ENCODE data around the gene MBTPS2.
"Not testable (repeated sequence)": the region's sequence is repeated elsewhere in the genome, so short reads cannot be mapped to it uniquely, and the experiment has no call there.

MBTPS2 gene

GRCh38 chrX:21863241-21863640, 23.8 kb downstream of the MBTPS2 start:
- DNase-seq = no peak

- DNase-seq = no peak
These were observed 26.0 kb downstream of the MBTPS2 start for GRCh38 chrX:21865436-21865835.

GRCh38 chrX:21870494-21870893, 31.1 kb downstream of the MBTPS2 start:
- no peak for DNase-seq

- DNase-seq = no peak
These were observed 33.8 kb downstream of the MBTPS2 start for GRCh38 chrX:21873063-21873775.

- not testable (repeated sequence) for DNase-seq
These were observed 34.8 kb downstream of the MBTPS2 start for GRCh38 chrX:21874182-21874581.

GRCh38 chrX:21875013-21875412, 35.6 kb downstream of the MBTPS2 start:
- no peak for DNase-seq

DNA sequence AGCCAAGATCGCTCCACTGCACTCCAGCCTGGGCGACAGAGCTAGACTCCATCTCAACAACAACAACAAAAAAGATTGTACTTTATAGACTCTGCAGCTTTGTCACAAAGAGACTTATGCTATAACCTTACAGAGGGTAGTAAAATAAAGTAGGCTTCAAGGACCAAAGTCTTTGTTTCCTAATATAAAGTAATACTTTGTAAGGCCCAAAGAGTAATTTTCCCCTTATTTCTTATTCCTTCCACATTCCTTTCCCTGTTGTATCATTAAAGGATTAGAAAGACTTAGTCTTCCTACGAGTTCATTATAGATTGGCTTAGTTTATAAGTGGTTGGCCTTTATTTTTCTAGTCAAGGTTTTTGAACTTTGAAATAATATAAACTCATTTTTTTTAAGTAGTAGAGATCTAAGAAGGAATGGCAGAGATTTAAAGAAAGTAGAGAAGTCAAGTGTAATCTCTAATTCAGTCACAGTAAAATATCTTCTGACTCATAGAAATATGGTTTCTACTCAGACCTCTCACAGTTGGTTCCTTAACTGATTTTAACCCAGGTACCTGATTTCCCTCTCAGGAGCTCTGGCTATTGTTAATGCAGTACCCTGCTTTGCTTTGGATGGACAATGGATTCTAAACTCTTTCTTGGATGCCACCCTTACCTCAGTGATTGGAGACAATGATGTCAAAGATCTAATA, 42.6 kb downstream of the MBTPS2 start:
- DNase-seq = no peak

DNA sequence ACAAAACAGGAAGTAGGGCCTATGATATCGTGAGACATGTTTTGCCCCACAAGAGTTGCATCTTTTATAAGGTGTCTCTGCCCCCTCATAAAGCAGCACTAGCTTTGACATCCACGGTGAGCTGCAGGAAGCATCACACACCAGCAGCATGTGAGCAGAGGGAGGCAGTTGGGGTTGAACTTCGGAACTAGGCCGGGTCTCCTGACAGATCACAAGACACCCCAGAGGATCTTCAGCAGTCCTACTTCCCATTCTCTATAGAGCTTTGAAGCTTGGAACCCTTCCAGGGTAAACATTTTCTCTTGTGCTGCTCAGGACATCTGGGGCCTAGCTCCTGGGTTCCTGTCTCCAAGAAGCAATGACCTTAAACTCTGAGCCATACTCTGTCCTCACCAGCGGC, 43.8 kb downstream of the MBTPS2 start:
- no peak for DNase-seq

DNA sequence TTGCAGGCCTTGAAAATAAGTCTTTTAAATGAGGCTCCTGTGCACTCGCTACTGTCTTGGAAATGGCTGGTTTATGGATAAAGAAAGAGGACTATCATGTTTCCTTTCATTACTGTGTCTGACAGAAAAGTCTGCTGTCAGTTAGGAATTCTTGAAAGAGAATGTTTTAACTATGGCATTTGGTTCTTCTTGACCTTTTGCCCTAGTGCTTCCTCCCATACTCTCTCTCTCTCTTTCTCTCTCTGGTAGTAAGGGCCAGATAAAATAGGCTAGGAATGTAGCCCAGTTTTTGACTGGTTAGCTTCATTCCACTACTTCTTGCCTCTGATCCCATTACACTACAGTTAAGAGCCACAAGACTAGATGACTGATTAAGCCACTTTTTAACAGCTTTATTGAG, 46.2 kb downstream of the MBTPS2 start:
- no peak for DNase-seq

- DNase-seq = no peak
These were observed 65.9 kb downstream of the MBTPS2 start for GRCh38 chrX:21905313-21905712.

GRCh38 chrX:21905953-21906352, 66.5 kb downstream of the MBTPS2 start:
- no peak for DNase-seq

- DNase-seq = no peak
These were observed 67.8 kb downstream of the MBTPS2 start for GRCh38 chrX:21907260-21907659.

DNA sequence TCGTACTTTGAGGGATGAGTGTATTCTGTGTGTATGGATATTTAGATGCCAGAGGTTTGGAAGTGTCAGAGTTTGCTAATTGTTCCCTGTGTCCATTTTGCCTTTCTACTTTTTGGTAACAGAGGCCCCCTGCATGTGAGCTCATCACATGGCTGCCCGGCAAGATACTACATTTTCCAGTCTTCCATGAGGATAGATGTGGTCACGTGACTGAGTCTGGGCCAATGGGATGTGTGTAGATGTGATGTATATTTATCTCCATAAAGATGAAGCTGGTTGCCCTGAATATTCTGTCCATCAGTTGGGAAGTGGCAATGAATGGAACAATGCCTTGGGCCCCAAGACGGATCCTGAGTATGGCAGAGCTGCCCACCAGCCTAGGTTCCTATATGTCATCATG, 72.1 kb downstream of the MBTPS2 start:
- DNase-seq = no peak

DNA sequence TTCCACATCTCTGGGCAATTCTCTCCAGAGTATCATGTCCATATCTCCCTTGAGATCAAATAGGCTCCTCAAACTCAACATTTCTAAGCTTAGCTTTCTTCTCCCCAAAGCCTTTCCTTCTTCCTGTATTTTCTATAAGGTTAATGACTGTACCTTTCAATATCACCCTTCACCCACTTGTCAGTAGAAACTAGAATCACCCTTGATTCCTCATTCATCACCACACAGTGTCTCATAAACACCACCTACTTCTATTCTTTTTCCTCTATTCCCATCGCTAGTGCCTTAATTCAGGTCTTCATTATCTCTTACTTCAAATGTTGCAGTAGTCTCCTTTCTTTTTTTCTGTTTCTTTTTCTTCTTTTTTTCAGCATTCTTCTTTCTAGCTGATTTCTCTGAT, 72.8 kb downstream of the MBTPS2 start:
- DNase-seq = no peak

- no peak for DNase-seq
These were observed 73.6 kb downstream of the MBTPS2 start for GRCh38 chrX:21912989-21913388.

DNA sequence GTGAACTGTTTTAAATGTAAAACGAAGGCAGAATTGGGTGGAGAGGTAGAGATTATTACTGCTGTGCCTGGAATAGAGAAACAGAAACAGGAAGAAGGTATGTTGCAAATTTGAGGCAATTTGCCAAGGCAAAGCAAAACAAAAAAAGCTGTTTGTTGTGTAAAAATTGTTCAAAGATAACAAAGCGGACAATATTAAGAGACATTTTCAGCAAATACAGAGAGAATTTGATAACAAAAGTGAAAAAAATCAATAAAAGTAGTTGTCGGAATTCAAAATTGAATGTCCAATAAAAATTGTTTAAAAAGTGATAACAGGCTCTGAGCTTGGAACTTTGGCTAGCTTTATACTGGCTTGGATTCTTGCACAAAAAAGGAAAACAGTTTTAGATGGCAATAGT, 86.7 kb downstream of the MBTPS2 start:
- DNase-seq = no peak

- DNase-seq = peak; percentile 5
These were observed 87.3 kb downstream of the MBTPS2 start for GRCh38 chrX:21926527-21927278.

DNA sequence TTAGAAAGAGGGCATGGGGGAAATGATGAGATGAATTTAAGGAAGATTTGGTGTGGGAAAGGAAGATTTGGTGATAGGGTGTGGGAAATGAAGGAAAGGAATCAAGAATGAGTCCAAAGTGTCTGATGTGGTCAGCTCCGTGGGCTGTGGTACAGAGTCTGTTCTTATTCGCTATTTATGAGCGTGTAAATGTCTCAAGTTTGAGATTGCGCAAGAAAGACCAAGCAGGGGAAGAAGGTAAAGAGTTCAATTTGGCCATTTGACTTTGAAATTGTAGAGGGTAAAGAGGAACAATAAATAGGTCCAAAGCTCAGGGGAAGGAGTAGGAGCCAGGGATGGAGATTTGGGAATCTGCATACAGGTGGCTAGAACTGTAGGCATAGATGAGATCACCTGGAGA, 89.8 kb downstream of the MBTPS2 start:
- no peak for DNase-seq

DNA sequence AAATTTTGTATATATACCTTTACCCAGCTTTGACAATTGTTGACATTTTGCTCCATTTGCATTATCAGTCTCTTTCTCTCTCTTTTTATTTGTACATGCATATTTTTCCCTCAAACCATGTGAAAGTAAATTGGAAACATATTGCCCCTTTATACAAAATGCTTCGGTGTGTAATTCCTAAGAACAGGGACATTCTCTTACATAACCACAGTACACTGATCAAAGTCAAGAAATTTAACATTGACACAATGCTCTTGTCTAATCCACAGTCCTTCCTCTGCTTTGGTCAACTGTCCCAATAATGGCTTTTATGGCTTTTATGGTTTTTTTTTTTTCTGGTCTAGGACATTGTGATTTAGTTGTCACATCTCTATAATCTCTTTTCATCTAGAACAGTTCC, 91.6 kb downstream of the MBTPS2 start:
- no peak for DNase-seq

GRCh38 chrX:21932292-21933002, 93.0 kb downstream of the MBTPS2 start:
- no peak for DNase-seq

- no peak for DNase-seq
These were observed 93.7 kb downstream of the MBTPS2 start for GRCh38 chrX:21933077-21933476.

DNA sequence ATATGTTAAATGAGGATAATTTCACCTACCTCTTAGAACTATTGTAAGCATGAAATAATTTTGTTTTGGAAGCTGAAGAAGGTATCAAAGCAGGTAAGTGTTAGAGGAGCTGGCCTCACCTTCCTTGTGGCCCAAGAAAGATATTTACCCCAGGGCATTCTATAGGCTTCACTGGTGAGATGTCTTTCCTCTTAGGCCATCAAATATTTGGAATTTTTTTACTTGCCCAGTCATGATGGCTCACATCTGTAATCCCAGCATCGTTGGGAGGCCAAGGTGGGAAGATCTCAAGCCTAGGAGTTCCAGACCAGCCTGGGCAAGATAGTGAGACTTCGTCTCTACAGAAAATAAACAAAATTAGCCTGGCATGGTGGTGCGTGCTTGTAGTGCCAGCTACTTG, 95.0 kb downstream of the MBTPS2 start:
- DNase-seq = no peak

Measured in SIG-M5 (cell line).